SK-N-SH (cell line): Measurements from ENCODE around the gene KAT2A. TPM values are rescaled to one million over a fixed set of nuclear protein-coding genes. Genes with fewer than 3 reads are reported as not detected.
A peak's percentile ranks its signal among the peaks of the same experiment; 100 is the strongest.

Source experiments
- CTCF ChIA-PET: fragments of 300-600, 350-600 bp; formaldehyde crosslinking; extraction: SDS; loops from one replicate; lab custom pipeline; 2021; lab: Yijun Ruan, JAX
- POLR2A ChIA-PET: fragments of 350-600 bp; sonication (Branson Sonifier 250); formaldehyde crosslinking; extraction: SDS; loops from one replicate; lab custom pipeline; 2020; ENCODE audit warnings: antibody characterized with exemption, inconsistent platforms; lab: Yijun Ruan, JAX
- DNase-seq: peaks from one replicate; pipeline ENCODE4 v3.0.0; 2012
- H2AFZ ChIP-seq: fragments of 200-600 bp; sonication (generic); 2 replicates; pipeline ENCODE4 v1.8.1; 2016; ENCODE audit warnings: antibody characterized with exemption, mild to moderate bottlenecking, low read depth
- H3F3A ChIP-seq: fragments of 200-600 bp; sonication (generic); replicated peaks from 2 replicates; pipeline ENCODE3; 2016; ENCODE audit warnings: antibody characterized with exemption, mild to moderate bottlenecking; ENCODE audit not compliant: insufficient read depth
- H3K27ac ChIP-seq, 2 experiments: fragments of 200-500 bp in 1 of 2; fragments of 200-600 bp in 1 of 2; sonication (Bioruptor generic) in 1 of 2; sonication (generic), shearing (Covaris generic) in 1 of 2; 2 replicates each; pipeline versions ENCODE4 v1.5.1 to v1.6.1; 2014 to 2016; ENCODE audit warnings: low read depth in 2 of 2, inconsistent platforms in 1 of 2, low read length in 1 of 2, mild to moderate bottlenecking in 1 of 2, mixed read lengths in 1 of 2
- H3K27me3 ChIP-seq: fragments of 200-600 bp; sonication (generic), shearing (Covaris generic); 2 replicates; pipeline ENCODE4 v1.6.1; 2016; ENCODE audit warnings: mixed run types; ENCODE audit not compliant: insufficient read depth
- H3K36me3 ChIP-seq, 2 experiments: fragments of 200-500 bp in 1 of 2; fragments of 200-600 bp in 1 of 2; sonication (Bioruptor generic) in 1 of 2; sonication (generic) in 1 of 2; replicated peaks in 1 of 2; 2 replicates each; pipeline versions ENCODE3 to v1.5.1; 2014 to 2016; ENCODE audit warnings: low read length in 1 of 2, mild to moderate bottlenecking in 1 of 2; ENCODE audit not compliant: insufficient read depth in 2 of 2, control insufficient read depth in 1 of 2
- H3K4me1 ChIP-seq, 2 experiments: fragments of 200-500 bp in 1 of 2; fragments of 200-600 bp in 1 of 2; sonication (Bioruptor generic) in 1 of 2; sonication (generic), shearing (Covaris generic) in 1 of 2; 2 replicates each; pipeline versions ENCODE4 v1.5.1 to v1.6.1; 2014 to 2016; ENCODE audit warnings: low read depth in 1 of 2, low read length in 1 of 2, mixed run types in 1 of 2; ENCODE audit not compliant: insufficient read depth in 2 of 2, control insufficient read depth in 1 of 2
- H3K4me2 ChIP-seq: fragments of 200-600 bp; sonication (generic), shearing (Covaris generic); 2 replicates; pipeline ENCODE4 v1.6.1; 2017; ENCODE audit warnings: mixed run types
- H3K4me3 ChIP-seq, 2 experiments: fragments of 200-500 bp in 1 of 2; fragments of 200-600 bp in 1 of 2; sonication (Bioruptor generic) in 1 of 2; sonication (generic), shearing (Covaris generic) in 1 of 2; 2 replicates each; pipeline versions ENCODE4 v1.5.1 to v1.8.1; 2014 to 2016; ENCODE audit warnings: low read depth in 2 of 2, inconsistent platforms in 1 of 2, low read length in 1 of 2, mild to moderate bottlenecking in 1 of 2, mixed read lengths in 1 of 2, moderate library complexity in 1 of 2
- H3K79me2 ChIP-seq: fragments of 200-600 bp; sonication (generic); 2 replicates; pipeline ENCODE4 v1.8.1; 2017; ENCODE audit warnings: mild to moderate bottlenecking; ENCODE audit not compliant: insufficient read depth
- H3K9ac ChIP-seq: fragments of 200-600 bp; sonication (generic); 2 replicates; pipeline ENCODE4 v1.6.1; 2017; ENCODE audit warnings: mixed run types
- H3K9me2 ChIP-seq: fragments of 200-600 bp; sonication (generic); 2 replicates; pipeline ENCODE4 v1.6.1; 2017; ENCODE audit warnings: mixed run types
- H3K9me3 ChIP-seq: fragments of 200-600 bp; sonication (generic); 2 replicates; pipeline ENCODE4 v1.6.1; 2017; ENCODE audit warnings: mixed run types, mild to moderate bottlenecking, moderate library complexity
- H4K20me1 ChIP-seq: fragments of 200-600 bp; sonication (generic); 2 replicates; pipeline ENCODE4 v1.6.1; 2017; ENCODE audit warnings: mild to moderate bottlenecking, mixed run types; ENCODE audit not compliant: insufficient read depth
- ELF1 ChIP-seq: IDR thresholded peaks from 2 replicates; pipeline ENCODE4 v1.4.0; 2012
- FOXM1 ChIP-seq: IDR thresholded peaks from 2 replicates; pipeline ENCODE4 v1.4.0; 2012; ENCODE audit warnings: low read depth, mild to moderate bottlenecking
- GATA2 ChIP-seq: sonication (generic); formaldehyde crosslinking; IDR thresholded peaks from 2 replicates; pipeline ENCODE4 v1.5.0; 2020; ENCODE audit warnings: mild to moderate bottlenecking, missing genetic modification reagents
- MEF2A ChIP-seq: IDR thresholded peaks from 2 replicates; pipeline ENCODE4 v1.4.0; 2012; ENCODE audit warnings: low read depth, borderline replicate concordance
- MXI1 ChIP-seq: IDR thresholded peaks from 2 replicates; pipeline ENCODE4 v1.6.1; 2012; ENCODE audit warnings: mild to moderate bottlenecking, low read depth, low read length, improper control_type of control experiment
- NFIC ChIP-seq: IDR thresholded peaks from 2 replicates; pipeline ENCODE4 v1.4.0; 2012; ENCODE audit warnings: borderline replicate concordance
- RAD21 ChIP-seq: IDR thresholded peaks from 2 replicates; pipeline ENCODE4 v1.6.1; 2012; ENCODE audit warnings: mild to moderate bottlenecking, low read length
- RXRA ChIP-seq: IDR thresholded peaks from 2 replicates; pipeline ENCODE4 v1.4.0; 2012; ENCODE audit warnings: low read depth, mild to moderate bottlenecking, borderline replicate concordance
- SIN3A ChIP-seq: IDR thresholded peaks from 2 replicates; pipeline ENCODE4 v1.6.1; 2012; ENCODE audit warnings: low read depth, mild to moderate bottlenecking, low read length, moderate library complexity, borderline replicate concordance
- SMC3 ChIP-seq: IDR thresholded peaks from 2 replicates; pipeline ENCODE4 v1.6.1; 2012; ENCODE audit warnings: low read depth, low read length, improper control_type of control experiment
- TEAD4 ChIP-seq: IDR thresholded peaks from 2 replicates; pipeline ENCODE4 v1.4.0; 2012; ENCODE audit warnings: mild to moderate bottlenecking, borderline replicate concordance; ENCODE audit not compliant: insufficient read depth
- USF2 ChIP-seq: fragments of 150-350 bp; IDR thresholded peaks from 2 replicates; pipeline ENCODE4 v1.6.1; 2017; ENCODE audit warnings: antibody characterized with exemption, low read length, low read depth, borderline replicate concordance
- YY1 ChIP-seq: IDR thresholded peaks from 2 replicates; pipeline ENCODE4 v1.4.0; 2012; ENCODE audit warnings: low read depth, mild to moderate bottlenecking
- WGBS: methylation state at CpG from one replicate; pipeline ENCODE4 v1.1.6; 2017; ENCODE audit warnings: low lambda C conversion rate; 5-methylcytosine and 5-hydroxymethylcytosine counted together
- polyA plus RNA-seq, 3 experiments: library from polyadenylated mRNA; depleted of rRNA; stranded (reverse); fragments of >200 nt; gene quantifications; 2 replicates each; pipeline ENCODE4 v1.2.3, GENCODE V29; 2012
- TF ChIP-seq, protein P1 (sequence below): IDR thresholded peaks from 2 replicates; pipeline ENCODE4 v1.6.1; 2012; ENCODE audit warnings: mild to moderate bottlenecking, low read depth, low read length, moderate library complexity
- TF ChIP-seq, protein P2 (sequence below): IDR thresholded peaks from 2 replicates; pipeline ENCODE4 v1.4.0; 2012; ENCODE audit warnings: low read depth, borderline replicate concordance
- TF ChIP-seq, protein P3 (sequence below): fragments of 200-600 bp; sonication (generic); IDR thresholded peaks from 2 replicates; pipeline ENCODE4 v1.6.1; 2017; ENCODE audit warnings: antibody characterized with exemption, mild to moderate bottlenecking, moderate library complexity

KAT2A gene
- polyA plus RNA-seq, 1 of the 3 experiments (the other 2 are of a cell fraction) = 45.1 TPM

DNA sequence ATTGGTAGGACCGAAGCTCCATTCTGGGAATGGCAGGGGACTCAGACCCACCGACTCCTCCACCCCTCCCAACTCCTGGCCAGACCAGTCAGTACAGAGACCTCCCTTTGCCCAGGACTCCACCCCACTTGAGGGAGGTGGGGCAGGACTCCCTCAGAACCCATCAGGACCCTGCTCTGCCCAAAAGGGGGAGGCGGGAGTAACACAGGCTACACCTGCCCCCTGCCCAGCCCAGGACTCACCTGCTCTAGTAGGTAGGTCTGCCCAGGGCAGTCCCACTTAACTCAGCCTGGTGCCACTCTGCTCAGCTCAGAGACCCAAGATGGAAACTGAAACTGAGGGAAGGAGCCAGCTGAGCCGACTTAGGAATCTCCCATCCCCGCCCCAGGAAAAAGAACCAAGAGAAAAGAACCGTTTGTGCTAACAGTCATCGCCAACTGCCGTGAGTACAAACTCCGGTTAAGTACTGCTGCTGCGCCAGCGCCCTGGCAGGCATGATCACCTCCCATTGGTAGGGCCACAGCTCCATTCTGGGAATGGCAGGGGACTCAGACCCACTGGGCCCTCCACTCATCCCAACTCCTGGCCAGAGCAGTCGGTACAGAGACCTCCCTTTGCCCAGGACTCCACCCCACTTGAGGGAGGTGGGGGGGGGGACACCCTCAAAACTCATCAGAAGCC, 9.2 kb downstream of the KAT2A start (continued):
- TF ChIP-seq, protein P1, sequence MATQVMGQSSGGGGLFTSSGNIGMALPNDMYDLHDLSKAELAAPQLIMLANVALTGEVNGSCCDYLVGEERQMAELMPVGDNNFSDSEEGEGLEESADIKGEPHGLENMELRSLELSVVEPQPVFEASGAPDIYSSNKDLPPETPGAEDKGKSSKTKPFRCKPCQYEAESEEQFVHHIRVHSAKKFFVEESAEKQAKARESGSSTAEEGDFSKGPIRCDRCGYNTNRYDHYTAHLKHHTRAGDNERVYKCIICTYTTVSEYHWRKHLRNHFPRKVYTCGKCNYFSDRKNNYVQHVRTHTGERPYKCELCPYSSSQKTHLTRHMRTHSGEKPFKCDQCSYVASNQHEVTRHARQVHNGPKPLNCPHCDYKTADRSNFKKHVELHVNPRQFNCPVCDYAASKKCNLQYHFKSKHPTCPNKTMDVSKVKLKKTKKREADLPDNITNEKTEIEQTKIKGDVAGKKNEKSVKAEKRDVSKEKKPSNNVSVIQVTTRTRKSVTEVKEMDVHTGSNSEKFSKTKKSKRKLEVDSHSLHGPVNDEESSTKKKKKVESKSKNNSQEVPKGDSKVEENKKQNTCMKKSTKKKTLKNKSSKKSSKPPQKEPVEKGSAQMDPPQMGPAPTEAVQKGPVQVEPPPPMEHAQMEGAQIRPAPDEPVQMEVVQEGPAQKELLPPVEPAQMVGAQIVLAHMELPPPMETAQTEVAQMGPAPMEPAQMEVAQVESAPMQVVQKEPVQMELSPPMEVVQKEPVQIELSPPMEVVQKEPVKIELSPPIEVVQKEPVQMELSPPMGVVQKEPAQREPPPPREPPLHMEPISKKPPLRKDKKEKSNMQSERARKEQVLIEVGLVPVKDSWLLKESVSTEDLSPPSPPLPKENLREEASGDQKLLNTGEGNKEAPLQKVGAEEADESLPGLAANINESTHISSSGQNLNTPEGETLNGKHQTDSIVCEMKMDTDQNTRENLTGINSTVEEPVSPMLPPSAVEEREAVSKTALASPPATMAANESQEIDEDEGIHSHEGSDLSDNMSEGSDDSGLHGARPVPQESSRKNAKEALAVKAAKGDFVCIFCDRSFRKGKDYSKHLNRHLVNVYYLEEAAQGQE = no peak
- TF ChIP-seq SIN3A (no peak), MXI1 (no peak), GATA2 (CRISPR knock-in tag) (no peak), NFIC (no peak), RAD21 (no peak), ELF1 (no peak)
- TF ChIP-seq, protein P2, sequence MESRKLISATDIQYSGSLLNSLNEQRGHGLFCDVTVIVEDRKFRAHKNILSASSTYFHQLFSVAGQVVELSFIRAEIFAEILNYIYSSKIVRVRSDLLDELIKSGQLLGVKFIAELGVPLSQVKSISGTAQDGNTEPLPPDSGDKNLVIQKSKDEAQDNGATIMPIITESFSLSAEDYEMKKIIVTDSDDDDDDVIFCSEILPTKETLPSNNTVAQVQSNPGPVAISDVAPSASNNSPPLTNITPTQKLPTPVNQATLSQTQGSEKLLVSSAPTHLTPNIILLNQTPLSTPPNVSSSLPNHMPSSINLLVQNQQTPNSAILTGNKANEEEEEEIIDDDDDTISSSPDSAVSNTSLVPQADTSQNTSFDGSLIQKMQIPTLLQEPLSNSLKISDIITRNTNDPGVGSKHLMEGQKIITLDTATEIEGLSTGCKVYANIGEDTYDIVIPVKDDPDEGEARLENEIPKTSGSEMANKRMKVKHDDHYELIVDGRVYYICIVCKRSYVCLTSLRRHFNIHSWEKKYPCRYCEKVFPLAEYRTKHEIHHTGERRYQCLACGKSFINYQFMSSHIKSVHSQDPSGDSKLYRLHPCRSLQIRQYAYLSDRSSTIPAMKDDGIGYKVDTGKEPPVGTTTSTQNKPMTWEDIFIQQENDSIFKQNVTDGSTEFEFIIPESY = no peak
- TF ChIP-seq, all 33 proteins: peak for 0

DNA sequence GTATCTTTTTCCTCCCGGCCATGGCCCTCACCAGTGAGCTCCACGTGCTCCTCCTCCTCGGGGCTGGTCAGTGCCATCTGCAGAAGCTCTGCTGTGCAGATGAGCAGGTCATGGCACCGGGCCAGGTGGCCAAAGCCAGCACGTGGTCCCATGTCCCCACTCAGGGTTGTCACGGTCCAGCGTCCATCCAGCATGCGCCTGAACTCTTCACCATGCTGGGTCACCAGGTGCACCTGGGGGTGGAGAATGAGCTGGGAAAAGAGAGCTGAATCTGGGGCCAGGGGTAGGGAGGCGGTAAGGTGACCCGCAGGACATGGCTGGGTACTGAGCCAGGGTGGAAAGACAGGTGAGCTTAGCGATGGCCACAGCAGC, 9.9 kb downstream of the KAT2A start:
- peaks cover 3 to 22% of the 10 kb centered on the region in 2 experiments for H3K36me3 ChIP-seq
- DNase-seq = peak; percentile 51
- H3K9me3 ChIP-seq = no peaks in the 10 kb centered on the region
- H3F3A ChIP-seq = no peaks in the 10 kb centered on the region
- H3K79me2 ChIP-seq = no peaks in the 10 kb centered on the region
- H3K27ac ChIP-seq = no peak overlapping the region
- H2AFZ ChIP-seq = no peak overlapping the region
- WGBS = 72% methylated on average over 7 of the region's 11 CpGs
- no peak overlapping the region for H3K4me2 ChIP-seq
- H3K4me3 ChIP-seq = no peak overlapping the region
- H3K9ac ChIP-seq = no peak overlapping the region
- H3K9me2 ChIP-seq = no peaks in the 10 kb centered on the region
- POLR2A ChIA-PET = no interaction called here
- H3K27me3 ChIP-seq = no peaks in the 10 kb centered on the region
- CTCF ChIA-PET = interaction anchor here (1.5 to 29.9 kb wide), 5 partner anchors 10 to 148 kb away, joined by 7 to 496 read pairs (median 10); partner anchors contain the start of genes DNAJC7, KAT2A and NKIRAS2
- H4K20me1 ChIP-seq = no peaks in the 10 kb centered on the region
- TF ChIP-seq SMC3 (no peak), FOXM1 (no peak), RXRA (no peak), YY1 (no peak), USF2 (no peak), TEAD4 (no peak), MEF2A (no peak)
- TF ChIP-seq, protein P3, sequence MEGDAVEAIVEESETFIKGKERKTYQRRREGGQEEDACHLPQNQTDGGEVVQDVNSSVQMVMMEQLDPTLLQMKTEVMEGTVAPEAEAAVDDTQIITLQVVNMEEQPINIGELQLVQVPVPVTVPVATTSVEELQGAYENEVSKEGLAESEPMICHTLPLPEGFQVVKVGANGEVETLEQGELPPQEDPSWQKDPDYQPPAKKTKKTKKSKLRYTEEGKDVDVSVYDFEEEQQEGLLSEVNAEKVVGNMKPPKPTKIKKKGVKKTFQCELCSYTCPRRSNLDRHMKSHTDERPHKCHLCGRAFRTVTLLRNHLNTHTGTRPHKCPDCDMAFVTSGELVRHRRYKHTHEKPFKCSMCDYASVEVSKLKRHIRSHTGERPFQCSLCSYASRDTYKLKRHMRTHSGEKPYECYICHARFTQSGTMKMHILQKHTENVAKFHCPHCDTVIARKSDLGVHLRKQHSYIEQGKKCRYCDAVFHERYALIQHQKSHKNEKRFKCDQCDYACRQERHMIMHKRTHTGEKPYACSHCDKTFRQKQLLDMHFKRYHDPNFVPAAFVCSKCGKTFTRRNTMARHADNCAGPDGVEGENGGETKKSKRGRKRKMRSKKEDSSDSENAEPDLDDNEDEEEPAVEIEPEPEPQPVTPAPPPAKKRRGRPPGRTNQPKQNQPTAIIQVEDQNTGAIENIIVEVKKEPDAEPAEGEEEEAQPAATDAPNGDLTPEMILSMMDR = no peak
- TF ChIP-seq, all 33 proteins: peak for 0
- H3K4me1 ChIP-seq = peaks cover 0 to 11% of the 10 kb centered on the region in 2 experiments; a peak in 1 of 4 replicates
